PC-3 (cell line): ENCODE results near the gene ARHGAP24. TPM values are rescaled to one million over a fixed set of nuclear protein-coding genes. Genes with fewer than 3 reads are reported as not detected.

Source experiments
- ATAC-seq: fragments of 200-7000 bp; cut with Tn5 transposase; 2 replicates; pipeline ENCODE4 v1.9.1; 2020; ENCODE audit warnings: mild to moderate bottlenecking, moderate library complexity
- BruUV-seq: library from RNA; stranded (reverse); fragments of 400-500 nt; replicated peaks from 2 replicates; lab custom pipeline; 2021; lab: Mats Ljungman, UMichigan
- CTCF ChIA-PET: fragments of 300-600 bp; sonication (Branson Sonifier 250); formaldehyde crosslinking; loops from one replicate; lab custom pipeline; 2022; ENCODE audit warnings: antibody characterized with exemption; lab: Charles Lee
- POLR2A ChIA-PET: fragments of 300-600 bp; sonication (Branson Sonifier 250); formaldehyde crosslinking; loops from one replicate; lab custom pipeline; 2022; ENCODE audit warnings: antibody characterized with exemption; ENCODE audit not compliant: unreplicated experiment; lab: Charles Lee
- DNase-seq: peaks from one replicate; pipeline ENCODE4 v3.0.0-alpha.2; 2015
- H2AFZ ChIP-seq: fragments of 300-600 bp; sonication (generic); 2 replicates; pipeline ENCODE4 v1.6.0; 2016; ENCODE audit warnings: antibody characterized with exemption, low read length
- H3F3A ChIP-seq: fragments of 300-600 bp; sonication (generic); one replicate; pipeline ENCODE4 v1.6.0; 2017; ENCODE audit warnings: antibody characterized with exemption, low read length, control low read depth, mild to moderate bottlenecking; ENCODE audit not compliant: unreplicated experiment
- H3K27ac ChIP-seq: fragments of 300-600 bp; sonication (generic); 2 replicates; pipeline ENCODE4 v1.5.1; 2016; ENCODE audit warnings: mild to moderate bottlenecking, low read length
- H3K27me3 ChIP-seq: fragments of 300-600 bp; sonication (generic); 2 replicates; pipeline ENCODE4 v1.6.1; 2016; ENCODE audit warnings: low read length, mixed read lengths
- H3K36me3 ChIP-seq: fragments of 300-600 bp; sonication (generic); 2 replicates; pipeline ENCODE4 v1.6.1; 2016; ENCODE audit warnings: low read depth, mixed run types, low read length, mixed read lengths
- H3K4me1 ChIP-seq: fragments of 300-600 bp; sonication (generic); 2 replicates; pipeline ENCODE4 v1.5.1; 2016; ENCODE audit warnings: low read length; ENCODE audit not compliant: insufficient read depth
- H3K4me2 ChIP-seq: fragments of 300-600 bp; sonication (generic); 2 replicates; pipeline ENCODE4 v1.6.0; 2016; ENCODE audit warnings: low read length
- H3K4me3 ChIP-seq: fragments of 300-600 bp; sonication (generic); 2 replicates; pipeline ENCODE4 v1.5.1; 2016; ENCODE audit warnings: mild to moderate bottlenecking, low read length, mixed read lengths
- H3K79me2 ChIP-seq: fragments of 300-600 bp; sonication (generic); 2 replicates; pipeline ENCODE4 v1.6.1; 2017; ENCODE audit warnings: low read length, mixed read lengths
- H3K9ac ChIP-seq: fragments of 300-600 bp; sonication (generic); 2 replicates; pipeline ENCODE4 v1.6.0; 2016; ENCODE audit warnings: mild to moderate bottlenecking, low read length
- H3K9me2 ChIP-seq: fragments of 300-600 bp; sonication (generic); replicated peaks from 2 replicates; pipeline ENCODE4 v1.6.1; 2016; ENCODE audit warnings: mixed run types, low read length, mixed read lengths
- H3K9me3 ChIP-seq: fragments of 300-600 bp; sonication (generic); 2 replicates; pipeline ENCODE4 v1.6.1; 2016; ENCODE audit warnings: low read length, mixed read lengths
- H4K20me1 ChIP-seq: fragments of 300-600 bp; sonication (generic); 2 replicates; pipeline ENCODE4 v1.6.1; 2016; ENCODE audit warnings: low read length, mixed read lengths
- CTCF ChIP-seq: fragments of 300-600 bp; sonication (generic); conservative IDR thresholded peaks from 2 replicates; pipeline ENCODE4 v1.5.1; 2017; ENCODE audit warnings: antibody characterized with exemption, low read depth, mild to moderate bottlenecking, low read length
- EZH2 ChIP-seq: fragments of 300-600 bp; sonication (generic); IDR thresholded peaks from one replicate; pipeline ENCODE4 v1.6.1; 2017; ENCODE audit warnings: antibody characterized with exemption, mild to moderate bottlenecking, low read length; ENCODE audit not compliant: unreplicated experiment
- EZH2phosphoT487 ChIP-seq: fragments of 300-600 bp; sonication (generic); IDR thresholded peaks from 2 replicates; pipeline ENCODE4 v1.6.1; 2018; ENCODE audit warnings: mild to moderate bottlenecking, antibody characterized with exemption, low read length, borderline replicate concordance
- intact Hi-C: fragments of 100-400 bp; cut with micrococcal nuclease; formaldehyde crosslinking; loops from 2 replicates; pipeline ENCODE4 v1.9.0; 2023
- total RNA-seq: library from RNA; depleted of rRNA; stranded (reverse); fragments of >200 nt; gene quantifications from 2 replicates; pipeline ENCODE4 v1.2.3, GENCODE V29; 2014

ARHGAP24 gene
- total RNA-seq, 1 experiment from 2014 or later, result 7.4 TPM

- no peak overlapping the region for H3K9ac ChIP-seq
- ChIA-PET POLR2A (no interaction called here), CTCF (no interaction called here)
- intact Hi-C loops, result loop anchor here (10.0 kb wide), 1 partner anchor 223 kb away; no protein-coding TSS in a partner anchor
- H3K27me3 ChIP-seq, result no peaks in the 10 kb centered on the region
- no peaks in the 10 kb centered on the region for H3K9me2 ChIP-seq
- BruUV-seq, result no TSS peak
- no peaks in the 10 kb centered on the region for H3K36me3 ChIP-seq
- H3K4me3 ChIP-seq, result no peak overlapping the region
- no peak for ATAC-seq
- no peak overlapping the region for H2AFZ ChIP-seq
- H4K20me1 ChIP-seq, result no peaks in the 10 kb centered on the region
- H3K4me1 ChIP-seq, result peaks cover 6% of the 10 kb centered on the region
- H3K27ac ChIP-seq, result no peak overlapping the region
- H3F3A ChIP-seq, result no peaks in the 10 kb centered on the region
- TF ChIP-seq EZH2 (no peak), CTCF (no peak), EZH2phosphoT487 (no peak)
- no peak overlapping the region for H3K4me2 ChIP-seq
- H3K79me2 ChIP-seq, result no peaks in the 10 kb centered on the region
- no peak for DNase-seq
- H3K9me3 ChIP-seq, result no peaks in the 10 kb centered on the region
Measured at GRCh38 chr4:85821688-85822455, 346.9 kb downstream of the ARHGAP24 start.

- Histone ChIP-seq H3F3A (no peaks in the 10 kb centered on the region), H3K4me3 (no peak overlapping the region), H3K27ac (no peak overlapping the region), H3K79me2 (no peaks in the 10 kb centered on the region), H3K9ac (no peak overlapping the region), H3K4me1 (peaks cover 19% of the 10 kb centered on the region), H4K20me1 (no peaks in the 10 kb centered on the region), H3K9me3 (no peaks in the 10 kb centered on the region), H3K36me3 (no peaks in the 10 kb centered on the region), H3K4me2 (no peak overlapping the region), H2AFZ (no peak overlapping the region), H3K9me2 (no peaks in the 10 kb centered on the region), H3K27me3 (no peaks in the 10 kb centered on the region)
- no TSS peak for BruUV-seq
- no peak for ATAC-seq
- DNase-seq, result peak; percentile 21
- no peak for TF ChIP-seq EZH2phosphoT487
- no peak for TF ChIP-seq EZH2
- no peak for TF ChIP-seq CTCF
- POLR2A ChIA-PET, result interaction anchor here (0.7 kb wide), 1 partner anchor 39 kb away, joined by 4 read pairs; no protein-coding TSS in a partner anchor
- intact Hi-C loops, result loop anchor here (10.0 kb wide), 1 partner anchor 222 kb away; no protein-coding TSS in a partner anchor
- CTCF ChIA-PET, result no interaction called here
Measured at GRCh38 chr4:85823295-85823694, 348.3 kb downstream of the ARHGAP24 start.
